Breast epithelium (tissue), 4 donors: Measurements from ENCODE around the gene CDH4. TPM values are rescaled to one million over a fixed set of nuclear protein-coding genes. Genes with fewer than 3 reads are reported as not detected.

ENCODE experiments used
- DNase-seq, 2 donors: peaks; one replicate each; pipeline ENCODE4 v3.0.0-alpha.2; 2019; ENCODE audit warnings: low spot score in 2 of 2
- H3K27ac ChIP-seq, 2 donors: fragments of 200-600 bp; sonication (generic) in 1 of 2; one replicate each; pipeline ENCODE4 v1.5.1; 2016 to 2019; ENCODE audit warnings: mild to moderate bottlenecking in 1 of 2
- H3K27me3 ChIP-seq, 2 donors: fragments of 200-600 bp; sonication (generic) in 1 of 2; one replicate each; pipeline versions ENCODE4 v1.5.1 to v1.6.0; 2017 to 2019; ENCODE audit warnings: control low read depth in 1 of 2, mild to moderate bottlenecking in 1 of 2
- H3K36me3 ChIP-seq: fragments of 200-600 bp; one replicate; pipeline ENCODE4 v1.5.1; 2019
- H3K4me1 ChIP-seq, 2 donors: fragments of 200-600 bp; sonication (generic); one replicate each; pipeline ENCODE4 v1.5.1; 2016 to 2019; ENCODE audit warnings: control low read depth in 1 of 2
- H3K4me3 ChIP-seq, 3 donors: fragments of 200-600 bp; sonication (generic); 1 replicate in 2 of 3; 2 replicates in 1 of 3; pipeline ENCODE4 v1.5.1; 2016 to 2019; ENCODE audit warnings: mild to moderate bottlenecking in 3 of 3, moderate library complexity in 2 of 3
- H3K9me3 ChIP-seq, 2 donors: fragments of 200-600 bp; sonication (generic) in 1 of 2; one replicate each; pipeline ENCODE4 v1.5.1; 2016 to 2019; ENCODE audit warnings: control low read depth in 1 of 2
- CTCF ChIP-seq, 3 donors: fragments of 450-650 bp; IDR thresholded peaks; one replicate each; pipeline ENCODE4 v1.5.1; 2016 to 2017; ENCODE audit warnings: antibody characterized with exemption in 3 of 3, mild to moderate bottlenecking in 3 of 3, moderate library complexity in 3 of 3
- POLR2A ChIP-seq: fragments of 450-650 bp; IDR thresholded peaks from one replicate; pipeline ENCODE4 v1.6.1; 2016; ENCODE audit warnings: antibody characterized with exemption, mild to moderate bottlenecking, moderate library complexity
- POLR2AphosphoS5 ChIP-seq, 3 donors: sonication (generic); formaldehyde crosslinking; IDR thresholded peaks; one replicate each; pipeline ENCODE4 v1.6.1; 2017; ENCODE audit warnings: antibody characterized with exemption in 3 of 3
- intact Hi-C: fragments of 100-400 bp; cut with DNase I; formaldehyde crosslinking; loops from one replicate; pipeline ENCODE4 v1.15.1; 2023; ENCODE audit warnings: low total_unique reads
- total RNA-seq, 3 donors: library from RNA; depleted of rRNA; stranded (reverse); fragments of >200 nt; gene quantifications; one replicate each; pipeline ENCODE4 v1.1.0, GENCODE V29; 2016

Gene CDH4
- total RNA-seq, 3 donors from 2014 or later: under 0.01 TPM; not detected in 2

- H3K4me1 ChIP-seq: no peaks in the 10 kb centered on the region
- intact Hi-C loops: no loop called here
- H3K27me3 ChIP-seq: no peaks in the 10 kb centered on the region
- H3K36me3 ChIP-seq: no peaks in the 10 kb centered on the region
- TF ChIP-seq CTCF (IDR thresholded peaks at IDR 0.05) (no peak), POLR2A (no peak), POLR2AphosphoS5 (IDR thresholded peaks at IDR 0.05) (no peak)
- H3K9me3 ChIP-seq: peaks cover 0 to 10% of the 10 kb centered on the region in 2 donors
- no peak overlapping the region for H3K27ac ChIP-seq
- no peak overlapping the region for H3K4me3 ChIP-seq
- no peak for DNase-seq
Measured at GRCh38 chr20:61909821-61910220, 657.8 kb downstream of the CDH4 start.

- H3K27ac ChIP-seq: no peak overlapping the region
- no peak overlapping the region for H3K4me3 ChIP-seq
- TF ChIP-seq POLR2AphosphoS5 (IDR thresholded peaks at IDR 0.05): no peak
- no peak for TF ChIP-seq CTCF (IDR thresholded peaks at IDR 0.05)
- TF ChIP-seq POLR2A: no peak
- no peaks in the 10 kb centered on the region for H3K36me3 ChIP-seq
- no peak for DNase-seq
- H3K9me3 ChIP-seq: peaks cover 0 to 10% of the 10 kb centered on the region in 2 donors
- H3K4me1 ChIP-seq: no peaks in the 10 kb centered on the region
- no peaks in the 10 kb centered on the region for H3K27me3 ChIP-seq
- intact Hi-C loops: no loop called here
Measured at GRCh38 chr20:61911824-61912223, 659.8 kb downstream of the CDH4 start.

DNA sequence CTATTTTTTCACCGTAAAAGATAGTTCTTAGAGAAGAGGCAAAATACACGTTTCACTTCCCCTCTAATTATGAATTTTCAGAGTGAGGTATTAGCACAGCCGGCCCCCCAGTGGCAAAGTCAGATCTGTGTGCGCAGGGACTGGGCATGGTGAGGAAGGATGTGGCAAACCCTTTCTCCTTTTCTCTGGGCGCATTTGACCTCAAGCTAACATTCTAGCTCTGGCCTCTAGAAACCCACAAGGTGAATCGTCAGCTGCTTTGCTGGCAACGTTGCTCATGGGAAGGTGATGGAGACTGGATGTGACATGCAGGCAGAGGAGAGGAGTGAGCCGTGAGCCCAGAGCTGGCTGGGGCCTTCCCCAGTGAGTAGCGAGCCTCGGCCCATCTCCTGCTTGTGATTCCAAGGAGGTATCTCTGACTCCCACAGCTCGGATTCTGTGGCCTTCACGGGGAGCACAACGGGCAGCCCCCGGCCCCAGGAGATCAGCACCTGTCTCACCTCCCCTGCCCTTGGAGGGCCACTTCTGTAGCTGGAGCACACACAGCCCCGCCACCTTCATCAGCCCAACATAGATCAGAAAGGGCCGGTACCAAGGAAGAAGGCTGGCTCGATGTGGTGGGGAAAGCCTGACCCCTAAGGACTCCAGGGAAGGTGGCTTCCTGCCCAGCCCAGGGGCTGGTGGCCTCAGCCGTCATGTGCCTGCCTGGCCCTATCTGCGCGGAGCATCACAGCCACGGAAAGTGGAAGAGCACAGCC, 660.8 kb downstream of the CDH4 start:
- TF ChIP-seq POLR2A: no peak
- no peak for TF ChIP-seq CTCF (IDR thresholded peaks at IDR 0.05)
- TF ChIP-seq POLR2AphosphoS5 (IDR thresholded peaks at IDR 0.05): no peak
- Histone ChIP-seq H3K27ac (no peak overlapping the region), H3K4me1 (no peaks in the 10 kb centered on the region), H3K36me3 (no peaks in the 10 kb centered on the region), H3K27me3 (no peaks in the 10 kb centered on the region), H3K4me3 (no peak overlapping the region), H3K9me3 (peaks cover 0 to 10% of the 10 kb centered on the region in 2 donors)
- DNase-seq: no peak
- intact Hi-C loops: no loop called here

DNA sequence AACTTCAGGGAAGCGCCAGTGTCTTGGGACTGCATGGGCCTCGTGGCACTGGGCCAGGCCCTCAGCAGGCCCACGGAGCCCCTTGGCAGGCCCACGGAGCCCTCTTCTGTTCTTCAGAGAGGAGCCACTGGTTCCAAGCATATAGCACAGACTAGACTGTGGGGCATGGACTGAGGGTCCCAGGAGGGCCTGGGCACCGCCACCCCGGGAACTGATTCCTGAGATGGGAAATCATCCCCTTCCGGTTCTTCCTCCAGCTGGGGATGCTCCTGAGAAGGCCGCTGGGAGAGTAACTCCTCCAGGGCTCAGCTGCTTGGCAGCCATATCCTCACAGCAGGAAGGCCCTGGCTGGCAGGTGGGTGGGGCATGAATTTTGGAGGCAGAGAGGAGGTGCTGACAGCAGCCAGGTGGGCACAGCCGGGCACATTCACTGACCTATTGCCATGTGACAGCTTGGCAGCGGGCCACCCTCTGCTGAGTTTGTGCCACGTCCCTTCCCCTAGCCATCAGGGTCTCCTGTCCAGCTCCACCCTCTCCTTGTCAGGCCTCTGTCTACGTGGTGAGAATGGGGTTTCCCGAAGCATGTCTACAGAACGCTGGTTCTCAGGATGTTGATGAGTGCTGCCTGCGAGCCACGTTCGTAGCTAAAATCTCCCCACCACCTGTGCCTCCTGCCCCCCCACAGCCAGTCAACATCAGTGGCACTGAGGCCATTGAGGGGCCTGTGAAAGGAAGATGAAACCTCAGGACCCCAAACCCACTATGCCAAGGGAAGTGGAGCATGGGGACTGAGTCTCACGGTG, 661.6 kb downstream of the CDH4 start:
- no peak overlapping the region for H3K27ac ChIP-seq
- TF ChIP-seq POLR2A (no peak), CTCF (IDR thresholded peaks at IDR 0.05) (no peak), POLR2AphosphoS5 (IDR thresholded peaks at IDR 0.05) (no peak)
- no peaks in the 10 kb centered on the region for H3K36me3 ChIP-seq
- no peak overlapping the region for H3K4me3 ChIP-seq
- no peaks in the 10 kb centered on the region for H3K4me1 ChIP-seq
- peaks cover 0 to 10% of the 10 kb centered on the region in 2 donors for H3K9me3 ChIP-seq
- intact Hi-C loops: no loop called here
- no peaks in the 10 kb centered on the region for H3K27me3 ChIP-seq
- DNase-seq: no peak

- Histone ChIP-seq H3K27ac (no peak overlapping the region), H3K9me3 (peaks cover 0 to 10% of the 10 kb centered on the region in 2 donors), H3K36me3 (no peaks in the 10 kb centered on the region), H3K4me3 (no peak overlapping the region), H3K27me3 (no peaks in the 10 kb centered on the region), H3K4me1 (no peaks in the 10 kb centered on the region)
- no peak for DNase-seq
- TF ChIP-seq CTCF (IDR thresholded peaks at IDR 0.05) (no peak), POLR2A (no peak), POLR2AphosphoS5 (IDR thresholded peaks at IDR 0.05) (no peak)
- intact Hi-C loops: no loop called here
Measured at GRCh38 chr20:61915101-61915500, 663.0 kb downstream of the CDH4 start.
